SK-MEL-5 (cell line): ENCODE results near the gene GRIN3A. TPM values are rescaled to one million over a fixed set of nuclear protein-coding genes. Genes with fewer than 3 reads are reported as not detected.
"Not testable (repeated sequence)": the region's sequence is repeated elsewhere in the genome, so short reads cannot be mapped to it uniquely, and the experiment has no call there.

Experiments
- DNase-seq: peaks from one replicate; pipeline ENCODE4 v3.0.0-alpha.2; 2016; ENCODE audit warnings: low read depth, low spot score
- in situ Hi-C: cut with HindIII; loops from 2 replicates; pipeline ENCODE4 v1.10.0; 2016; ENCODE audit warnings: low sequenced_read_pairs, high pct_unique_total_duplicates, low pct_unique_long_range_greater_than_20kb
- polyA plus RNA-seq, 2 experiments: library from polyadenylated mRNA; depleted of rRNA; stranded (reverse); fragments of >200 nt; gene quantifications; 2 replicates each; pipeline ENCODE4 v1.2.3, GENCODE V29; 2015
- total RNA-seq: library from RNA; depleted of rRNA; stranded (reverse); fragments of >200 nt; shearing (Covaris generic); gene quantifications from 2 replicates; pipeline ENCODE4 v1.2.3, GENCODE V29; 2014; rRNA removed

Gene GRIN3A
- total RNA-seq: not detected in 2 replicates
- not detected in 2 replicates for polyA plus RNA-seq (2015; cell fraction: cytosol; rRNA removed)
- not detected in 2 replicates for polyA plus RNA-seq (2015; cell fraction: nucleus; rRNA removed)

- in situ Hi-C loops: no loop called here
- no peak for DNase-seq
Observed at GRCh38 chr9:101738566-101739183, at the start of gene GRIN3A. GRIN3A (minus strand) TSS chr9:101738647; CDS start chr9:101737979, 668 bp downstream.

- in situ Hi-C loops: no loop called here
- no peak for DNase-seq
Observed at GRCh38 chr9:101787891-101788290, 49.4 kb upstream of the GRIN3A start.

GRCh38 chr9:101778332-101778731 lies 39.9 kb upstream of the GRIN3A start:
- in situ Hi-C loops: no loop called here

GRCh38 chr9:101764472-101764871 lies 26.0 kb upstream of the GRIN3A start:
- DNase-seq: no peak
- in situ Hi-C loops: no loop called here

More at GRCh38 chr9:101778332-101778731, 39.9 kb upstream of the GRIN3A start:
- DNase-seq: no peak

- in situ Hi-C loops: no loop called here
- DNase-seq: no peak
Observed at GRCh38 chr9:101758304-101758930, 20.0 kb upstream of the GRIN3A start.

- in situ Hi-C loops: no loop called here
- no peak for DNase-seq
Observed at GRCh38 chr9:101753716-101754115, 15.3 kb upstream of the GRIN3A start.

- no peak for DNase-seq
- in situ Hi-C loops: no loop called here
Observed at GRCh38 chr9:101751895-101752294, 13.4 kb upstream of the GRIN3A start.

- DNase-seq: no peak
- in situ Hi-C loops: no loop called here
Observed at GRCh38 chr9:101739311-101739710, 864 bp upstream of the GRIN3A start.

- DNase-seq: no peak
- in situ Hi-C loops: no loop called here
Observed at GRCh38 chr9:101737705-101738565, 512 bp downstream of the GRIN3A start.

- DNase-seq: no peak
- in situ Hi-C loops: no loop called here
Observed at GRCh38 chr9:101737165-101737704, 1.2 kb downstream of the GRIN3A start.

- DNase-seq: no peak
- in situ Hi-C loops: no loop called here
Observed at GRCh38 chr9:101736717-101737116, 1.7 kb downstream of the GRIN3A start.

GRCh38 chr9:101731429-101731828 lies 7.0 kb downstream of the GRIN3A start:
- in situ Hi-C loops: no loop called here

GRCh38 chr9:101727612-101728524 lies 10.6 kb downstream of the GRIN3A start:
- in situ Hi-C loops: no loop called here
- DNase-seq: peak; percentile 57

More at GRCh38 chr9:101731429-101731828, 7.0 kb downstream of the GRIN3A start:
- no peak for DNase-seq

GRCh38 chr9:101724271-101724670 lies 14.2 kb downstream of the GRIN3A start:
- in situ Hi-C loops, DNase-seq: not testable (repeated sequence)

GRCh38 chr9:101718192-101718591 lies 20.3 kb downstream of the GRIN3A start:
- in situ Hi-C loops: no loop called here
- no peak for DNase-seq

GRCh38 chr9:101716629-101717028 lies 21.8 kb downstream of the GRIN3A start:
- in situ Hi-C loops: no loop called here
- no peak for DNase-seq

- peak; percentile 61 for DNase-seq
- in situ Hi-C loops: no loop called here
Observed at GRCh38 chr9:101711330-101711941, 27.0 kb downstream of the GRIN3A start.
